ENCODE results near the gene SLC25A10. TPM values are rescaled to one million over a fixed set of nuclear protein-coding genes. Genes with fewer than 3 reads are reported as not detected.

Gene SLC25A10
- polyA plus RNA-seq, 4 donors: 40.3 to 79.1 (median 57.3) TPM

GRCh38 chr17:81683584-81684441 lies 28.3 kb upstream of the SLC25A10 start, which contains the start of the genes ARL16 and HGS:
Gene ARL16 (minus strand): TSS chr17:81683797. CDS start chr17:81683753, 44 bp downstream.
Gene HGS (plus strand): TSS chr17:81684011. CDS start chr17:81684067, 56 bp downstream.
- whole genome bisulfite sequencing, 3 donors: 0 to 1% (median 1%) methylated on average over 85 to 112 of the region's 112 CpGs
- peaks cover 1 to 65% (median 10%) of the 10 kb centered on the region in 3 donors for H3K36me3 ChIP-seq (ENCODE audit: control insufficient read depth in 3 of 3, insufficient read depth in 2 of 3, low read depth in 1 of 3, low read length in 3 of 3)
- DNase-seq: peak; percentile 99 to 100
- peaks cover 0 to 13% (median 4%) of the 10 kb centered on the region in 3 donors for H3K4me1 ChIP-seq (ENCODE audit: control insufficient read depth in 3 of 3, insufficient read depth in 2 of 3, low read depth in 1 of 3, low read length in 2 of 3)
- H3K27me3 ChIP-seq (ENCODE audit: control insufficient read depth in 3 of 3, insufficient read depth in 3 of 3, low read length in 3 of 3): no peaks in the 10 kb centered on the region
- FAIRE-seq: no peak
- H3K27ac ChIP-seq (ENCODE audit: low read depth in 1 of 3, low read length in 2 of 3): peak within 1 kb of the TSS; percentile 62 to 82 (median 75)
- peak within 1 kb of the TSS; percentile 95 to 98 (median 97) for H3K4me3 ChIP-seq (ENCODE audit: low read depth in 1 of 3, low read length in 3 of 3)
- no peaks in the 10 kb centered on the region for H3K9me3 ChIP-seq (ENCODE audit: control insufficient read depth in 2 of 2, insufficient read depth in 1 of 2, low read depth in 1 of 2, low read length in 1 of 2)

GRCh38 chr17:81684442-81684911 lies 27.6 kb upstream of the SLC25A10 start:
- Histone ChIP-seq H3K4me1 (ENCODE audit: control insufficient read depth in 3 of 3, insufficient read depth in 2 of 3, low read depth in 1 of 3, low read length in 2 of 3) (peaks cover 0 to 13% (median 4%) of the 10 kb centered on the region in 3 donors), H3K27me3 (ENCODE audit: control insufficient read depth in 3 of 3, insufficient read depth in 3 of 3, low read length in 3 of 3) (no peaks in the 10 kb centered on the region), H3K9me3 (ENCODE audit: control insufficient read depth in 2 of 2, insufficient read depth in 1 of 2, low read depth in 1 of 2, low read length in 1 of 2) (no peaks in the 10 kb centered on the region), H3K27ac (ENCODE audit: low read depth in 1 of 3, low read length in 2 of 3) (peak overlapping the region in 2 of 3 donors; percentile 75 to 82), H3K36me3 (ENCODE audit: control insufficient read depth in 3 of 3, insufficient read depth in 2 of 3, low read depth in 1 of 3, low read length in 3 of 3) (peaks cover 3 to 71% (median 14%) of the 10 kb centered on the region in 3 donors), H3K4me3 (ENCODE audit: low read depth in 1 of 3, low read length in 3 of 3) (peak overlapping the region; percentile 95 to 98 (median 97))
- DNase-seq: peak; percentile 12 to 30
- FAIRE-seq: no peak
- 1 to 2% (median 1%) methylated on average over 16 of the region's 16 CpGs for WGBS, 3 donors

GRCh38 chr17:81685108-81685507 lies 27.0 kb upstream of the SLC25A10 start:
- FAIRE-seq: no peak
- H3K9me3 ChIP-seq (ENCODE audit: control insufficient read depth in 2 of 2, insufficient read depth in 1 of 2, low read depth in 1 of 2, low read length in 1 of 2): no peaks in the 10 kb centered on the region
- 53 to 69% (median 60%) methylated on average over 12 of the region's 12 CpGs for WGBS, 3 donors
- no peak for DNase-seq
- no peaks in the 10 kb centered on the region for H3K27me3 ChIP-seq (ENCODE audit: control insufficient read depth in 3 of 3, insufficient read depth in 3 of 3, low read length in 3 of 3)
- peaks cover 0 to 13% (median 4%) of the 10 kb centered on the region in 3 donors for H3K4me1 ChIP-seq (ENCODE audit: control insufficient read depth in 3 of 3, insufficient read depth in 2 of 3, low read depth in 1 of 3, low read length in 2 of 3)
- H3K4me3 ChIP-seq (ENCODE audit: low read depth in 1 of 3, low read length in 3 of 3): peak overlapping the region in 2 of 3 donors; percentile 95 to 97
- H3K36me3 ChIP-seq (ENCODE audit: control insufficient read depth in 3 of 3, insufficient read depth in 2 of 3, low read depth in 1 of 3, low read length in 3 of 3): peaks cover 3 to 73% (median 15%) of the 10 kb centered on the region in 3 donors
- H3K27ac ChIP-seq (ENCODE audit: low read depth in 1 of 3, low read length in 2 of 3): no peak overlapping the region

GRCh38 chr17:81686614-81687013 lies 25.5 kb upstream of the SLC25A10 start:
- Histone ChIP-seq H3K27me3 (ENCODE audit: control insufficient read depth in 3 of 3, insufficient read depth in 3 of 3, low read length in 3 of 3) (no peaks in the 10 kb centered on the region), H3K4me3 (ENCODE audit: low read depth in 1 of 3, low read length in 3 of 3) (no peak overlapping the region), H3K27ac (ENCODE audit: low read depth in 1 of 3, low read length in 2 of 3) (no peak overlapping the region), H3K36me3 (ENCODE audit: control insufficient read depth in 3 of 3, insufficient read depth in 2 of 3, low read depth in 1 of 3, low read length in 3 of 3) (peaks cover 3 to 76% (median 19%) of the 10 kb centered on the region in 3 donors), H3K9me3 (ENCODE audit: control insufficient read depth in 2 of 2, insufficient read depth in 1 of 2, low read depth in 1 of 2, low read length in 1 of 2) (no peaks in the 10 kb centered on the region), H3K4me1 (ENCODE audit: control insufficient read depth in 3 of 3, insufficient read depth in 2 of 3, low read depth in 1 of 3, low read length in 2 of 3) (peaks cover 0 to 13% (median 4%) of the 10 kb centered on the region in 3 donors)
- DNase-seq (no peak), FAIRE-seq (no peak)
- 88 to 95% (median 95%) methylated on average over 18 to 20 of the region's 20 CpGs for WGBS, 3 donors

- DNase-seq (no peak), FAIRE-seq (no peak)
- peaks cover 3 to 85% (median 22%) of the 10 kb centered on the region in 3 donors for H3K36me3 ChIP-seq (ENCODE audit: control insufficient read depth in 3 of 3, insufficient read depth in 2 of 3, low read depth in 1 of 3, low read length in 3 of 3)
- no peak overlapping the region for H3K4me3 ChIP-seq (ENCODE audit: low read depth in 1 of 3, low read length in 3 of 3)
- H3K27ac ChIP-seq (ENCODE audit: low read depth in 1 of 3, low read length in 2 of 3): no peak overlapping the region
- peaks cover 0 to 13% (median 0%) of the 10 kb centered on the region in 3 donors for H3K4me1 ChIP-seq (ENCODE audit: control insufficient read depth in 3 of 3, insufficient read depth in 2 of 3, low read depth in 1 of 3, low read length in 2 of 3)
- H3K27me3 ChIP-seq (ENCODE audit: control insufficient read depth in 3 of 3, insufficient read depth in 3 of 3, low read length in 3 of 3): no peaks in the 10 kb centered on the region
- 93 to 96% (median 94%) methylated on average over 38 to 41 of the region's 41 CpGs for WGBS, 3 donors
- H3K9me3 ChIP-seq (ENCODE audit: control insufficient read depth in 2 of 2, insufficient read depth in 1 of 2, low read depth in 1 of 2, low read length in 1 of 2): no peaks in the 10 kb centered on the region
Observed at GRCh38 chr17:81687770-81688541, 24.1 kb upstream of the SLC25A10 start.

GRCh38 chr17:81688616-81689015 lies 23.5 kb upstream of the SLC25A10 start:
- H3K9me3 ChIP-seq (ENCODE audit: control insufficient read depth in 2 of 2, insufficient read depth in 1 of 2, low read depth in 1 of 2, low read length in 1 of 2): no peaks in the 10 kb centered on the region
- H3K4me1 ChIP-seq (ENCODE audit: control insufficient read depth in 3 of 3, insufficient read depth in 2 of 3, low read depth in 1 of 3, low read length in 2 of 3): peaks cover 0 to 13% (median 0%) of the 10 kb centered on the region in 3 donors
- peaks cover 5 to 91% (median 23%) of the 10 kb centered on the region in 3 donors for H3K36me3 ChIP-seq (ENCODE audit: control insufficient read depth in 3 of 3, insufficient read depth in 2 of 3, low read depth in 1 of 3, low read length in 3 of 3)
- H3K27ac ChIP-seq (ENCODE audit: low read depth in 1 of 3, low read length in 2 of 3): no peak overlapping the region
- DNase-seq (no peak), FAIRE-seq (no peak)
- WGBS, 3 donors: 92 to 94% (median 92%) methylated on average over 14 of the region's 14 CpGs
- no peaks in the 10 kb centered on the region for H3K27me3 ChIP-seq (ENCODE audit: control insufficient read depth in 3 of 3, insufficient read depth in 3 of 3, low read length in 3 of 3)
- H3K4me3 ChIP-seq (ENCODE audit: low read depth in 1 of 3, low read length in 3 of 3): no peak overlapping the region

GRCh38 chr17:81690066-81690465 lies 22.0 kb upstream of the SLC25A10 start:
- Histone ChIP-seq H3K36me3 (ENCODE audit: control insufficient read depth in 3 of 3, insufficient read depth in 2 of 3, low read depth in 1 of 3, low read length in 3 of 3) (peaks cover 6 to 99% (median 33%) of the 10 kb centered on the region in 3 donors), H3K27ac (ENCODE audit: low read depth in 1 of 3, low read length in 2 of 3) (no peak overlapping the region), H3K4me1 (ENCODE audit: control insufficient read depth in 3 of 3, insufficient read depth in 2 of 3, low read depth in 1 of 3, low read length in 2 of 3) (peaks cover 0 to 6% (median 0%) of the 10 kb centered on the region in 3 donors), H3K9me3 (ENCODE audit: control insufficient read depth in 2 of 2, insufficient read depth in 1 of 2, low read depth in 1 of 2, low read length in 1 of 2) (no peaks in the 10 kb centered on the region), H3K4me3 (ENCODE audit: low read depth in 1 of 3, low read length in 3 of 3) (no peak overlapping the region), H3K27me3 (ENCODE audit: control insufficient read depth in 3 of 3, insufficient read depth in 3 of 3, low read length in 3 of 3) (no peaks in the 10 kb centered on the region)
- DNase-seq (no peak), FAIRE-seq (no peak)
- 90 to 94% (median 92%) methylated on average over 18 of the region's 18 CpGs for WGBS, 3 donors

- FAIRE-seq: no peak
- no peak for DNase-seq
- H3K9me3 ChIP-seq (ENCODE audit: control insufficient read depth in 2 of 2, insufficient read depth in 1 of 2, low read depth in 1 of 2, low read length in 1 of 2): no peaks in the 10 kb centered on the region
- H3K36me3 ChIP-seq (ENCODE audit: control insufficient read depth in 3 of 3, insufficient read depth in 2 of 3, low read depth in 1 of 3, low read length in 3 of 3): peaks cover 7 to 99% (median 36%) of the 10 kb centered on the region in 3 donors
- H3K4me3 ChIP-seq (ENCODE audit: low read depth in 1 of 3, low read length in 3 of 3): no peak overlapping the region
- no peaks in the 10 kb centered on the region for H3K27me3 ChIP-seq (ENCODE audit: control insufficient read depth in 3 of 3, insufficient read depth in 3 of 3, low read length in 3 of 3)
- no peak overlapping the region for H3K27ac ChIP-seq (ENCODE audit: low read depth in 1 of 3, low read length in 2 of 3)
- WGBS, 3 donors: 90 to 94% (median 93%) methylated on average over 13 to 17 of the region's 17 CpGs
- peaks cover 0 to under 1% (median 0%) of the 10 kb centered on the region in 3 donors for H3K4me1 ChIP-seq (ENCODE audit: control insufficient read depth in 3 of 3, insufficient read depth in 2 of 3, low read depth in 1 of 3, low read length in 2 of 3)
Observed at GRCh38 chr17:81690549-81690948, 21.5 kb upstream of the SLC25A10 start.

All from small intestine (tissue), 7 donors.